ENCODE measurements around the gene GDF9.

GDF9 gene

DNA sequence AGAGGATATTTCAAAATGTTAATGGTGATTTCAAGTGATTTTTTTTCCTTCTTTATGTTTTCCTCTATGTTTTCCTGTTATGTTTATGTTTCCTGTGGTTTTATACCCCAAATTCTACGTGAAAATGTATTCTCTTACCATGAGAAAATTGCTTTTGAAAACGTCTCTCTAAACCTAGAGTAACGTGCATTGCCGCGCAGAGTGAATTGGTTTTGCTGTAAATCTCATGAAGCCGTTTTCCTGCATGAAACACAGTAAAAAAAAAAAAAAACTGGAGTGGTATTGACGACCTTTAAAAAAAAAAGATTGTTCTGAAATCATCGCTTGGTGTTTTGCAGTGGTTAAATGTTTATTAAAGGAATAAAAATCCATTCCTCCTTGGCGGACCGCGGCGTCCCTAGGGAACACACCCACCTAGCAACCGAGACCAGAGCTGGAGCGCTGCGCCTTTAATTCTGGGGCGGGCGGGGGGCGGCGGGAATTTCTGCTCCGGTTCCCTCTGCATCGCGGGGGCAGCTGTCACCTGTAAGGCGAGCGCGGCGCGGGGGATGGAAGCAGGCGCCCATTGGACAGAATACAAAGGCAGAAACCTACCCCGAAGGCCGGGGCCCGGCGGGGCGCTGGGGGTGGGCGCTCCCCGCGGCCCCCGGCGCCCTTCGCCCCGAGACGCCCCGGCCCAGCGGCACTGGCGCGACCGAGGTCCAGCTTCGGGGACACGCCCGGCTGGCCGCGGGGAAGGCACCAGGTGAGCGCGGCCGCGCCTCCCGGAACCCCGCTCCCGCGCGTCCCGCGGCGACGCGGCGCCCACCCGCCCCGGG lies 53.3 kb downstream of the GDF9 start, which contains the start of gene SOWAHA:
Gene SOWAHA, plus strand, starts transcription at position 522 of the 818 bp plus-strand sequence. CDS start 320 bp downstream, outside the sequence.
- Histone ChIP-seq H3K9ac (ENCODE audit: low read depth in 1 of 2, low read length in 2 of 2) (peak within 1 kb of the TSS; percentile 56 to 94), H3K4me3 (ENCODE audit: low read length in 2 of 2) (peak within 1 kb of the TSS; percentile 69 to 72), H3K4me1 (ENCODE audit: control insufficient read depth in 2 of 2, insufficient read depth in 2 of 2, low read length in 2 of 2) (peaks cover 11 to 12% of the 10 kb centered on the region in 2 donors), H3K27me3 (ENCODE audit: control insufficient read depth in 2 of 2, insufficient read depth in 2 of 2, low read length in 2 of 2) (peaks cover 0 to 3% of the 10 kb centered on the region in 2 donors), H3K27ac (ENCODE audit: low read depth in 2 of 2, low read length in 2 of 2) (peak within 1 kb of the TSS; percentile 86 to 89), H3K9me3 (ENCODE audit: control insufficient read depth in 2 of 2, low read length in 2 of 2) (no peaks in the 10 kb centered on the region), H3K36me3 (ENCODE audit: control insufficient read depth in 2 of 2, insufficient read depth in 2 of 2, low read length in 2 of 2) (no peaks in the 10 kb centered on the region)

DNA sequence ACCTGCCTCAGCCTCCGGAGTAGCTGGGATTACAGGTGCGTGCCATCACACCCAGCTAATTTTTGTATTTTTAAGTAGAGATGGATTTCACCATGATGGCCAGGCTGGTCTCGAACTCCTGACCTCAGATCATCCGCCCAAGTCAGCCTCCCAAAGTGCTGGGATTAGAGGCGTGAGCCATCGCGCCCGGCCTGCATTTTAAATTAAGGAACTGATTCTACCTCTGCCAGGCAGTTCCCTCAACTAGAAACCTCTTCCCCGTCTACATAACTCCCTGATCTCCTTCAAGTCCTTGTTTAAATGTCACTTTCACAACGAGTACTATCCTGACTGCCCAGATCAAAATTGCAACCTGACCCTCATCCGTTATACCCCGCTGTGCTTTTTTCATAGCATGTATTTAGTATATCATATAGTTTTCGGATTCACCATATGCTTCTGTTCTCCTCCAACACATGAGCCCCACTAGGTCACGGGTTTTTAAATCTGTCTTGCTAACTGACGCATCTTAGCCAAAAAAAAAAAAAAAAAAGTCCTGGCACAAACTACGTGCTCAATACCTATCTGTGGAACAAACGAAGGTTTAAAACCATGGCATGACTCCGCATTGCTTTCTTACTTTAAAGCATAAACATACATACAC lies 54.0 kb downstream of the GDF9 start:
- H3K36me3 ChIP-seq (ENCODE audit: control insufficient read depth in 2 of 2, insufficient read depth in 2 of 2, low read length in 2 of 2), result no peaks in the 10 kb centered on the region
- peak overlapping the region; percentile 63 to 72 for H3K4me3 ChIP-seq (ENCODE audit: low read length in 2 of 2)
- no peak overlapping the region for H3K27ac ChIP-seq (ENCODE audit: low read depth in 2 of 2, low read length in 2 of 2)
- H3K9me3 ChIP-seq (ENCODE audit: control insufficient read depth in 2 of 2, low read length in 2 of 2), result no peaks in the 10 kb centered on the region
- peaks cover 0 to 3% of the 10 kb centered on the region in 2 donors for H3K27me3 ChIP-seq (ENCODE audit: control insufficient read depth in 2 of 2, insufficient read depth in 2 of 2, low read length in 2 of 2)
- peaks cover 12 to 14% of the 10 kb centered on the region in 2 donors for H3K4me1 ChIP-seq (ENCODE audit: control insufficient read depth in 2 of 2, insufficient read depth in 2 of 2, low read length in 2 of 2)
- H3K9ac ChIP-seq (ENCODE audit: low read depth in 1 of 2, low read length in 2 of 2), result peak overlapping the region in 1 of 2 donors; percentile 94

Measured in mucosa of rectum (tissue), 2 donors.